CD14-positive monocyte (primary cell): ENCODE measurements around the gene ZNF660. TPM values are rescaled to one million over a fixed set of nuclear protein-coding genes. Genes with fewer than 3 reads are reported as not detected.

Experiments used
- DNase-seq, 3 donors: peaks; one replicate each; pipeline ENCODE4 v3.0.0-alpha.2; 2011 to 2022
- H2AFZ ChIP-seq: 2 replicates; pipeline ENCODE4 v1.6.0; 2012; ENCODE audit warnings: mild to moderate bottlenecking, low read depth, low read length, inconsistent platforms; ENCODE audit not compliant: insufficient read depth, poor library complexity, severe bottlenecking
- H3K27ac ChIP-seq, 2 donors: 1 replicate in 1 of 2; 2 replicates in 1 of 2; pipeline ENCODE4 v1.5.1; 2012 to 2013; ENCODE audit warnings: low read length in 2 of 2, control low read depth in 1 of 2, inconsistent platforms in 1 of 2, low read depth in 1 of 2, mild to moderate bottlenecking in 1 of 2
- H3K27me3 ChIP-seq, 2 donors: one replicate each; pipeline versions ENCODE4 v1.6.0 to v1.6.1; 2011 to 2013; ENCODE audit warnings: low read length in 2 of 2; ENCODE audit not compliant: control insufficient read depth in 2 of 2, insufficient read depth in 2 of 2
- H3K36me3 ChIP-seq, 2 donors: replicated peaks in 1 of 2; 1 replicate in 1 of 2; 2 replicates in 1 of 2; pipeline versions ENCODE4 v1.5.1 to v1.6.1; 2012 to 2013; ENCODE audit warnings: low read length in 2 of 2, control low read depth in 1 of 2, inconsistent platforms in 1 of 2, mild to moderate bottlenecking in 1 of 2; ENCODE audit not compliant: insufficient read depth in 2 of 2, control insufficient read depth in 1 of 2
- H3K4me1 ChIP-seq, 2 donors: 1 replicate in 1 of 2; 2 replicates in 1 of 2; pipeline versions ENCODE4 v1.5.1 to v1.6.1; 2012 to 2013; ENCODE audit warnings: low read length in 2 of 2, control low read depth in 1 of 2, inconsistent platforms in 1 of 2, mild to moderate bottlenecking in 1 of 2, moderate library complexity in 1 of 2; ENCODE audit not compliant: insufficient read depth in 2 of 2, control insufficient read depth in 1 of 2
- H3K4me2 ChIP-seq: replicated peaks from 2 replicates; pipeline ENCODE3; 2012; ENCODE audit warnings: low read length, moderate library complexity, mild to moderate bottlenecking; ENCODE audit not compliant: poor library complexity, severe bottlenecking; ENCODE audit errors: extremely low read depth
- H3K4me3 ChIP-seq, 3 experiments: fragments of 200-600 bp in 1 of 3; sonication (generic) in 1 of 3; replicated peaks in 1 of 3; 1 replicate in 2 of 3; 2 replicates in 1 of 3; pipeline ENCODE4 v1.5.1; 2011 to 2013; ENCODE audit warnings: low read length in 3 of 3, mild to moderate bottlenecking in 3 of 3, control low read depth in 2 of 3, low read depth in 2 of 3, inconsistent platforms in 1 of 3, moderate library complexity in 1 of 3
- H3K79me2 ChIP-seq: 2 replicates; pipeline ENCODE4 v1.6.0; 2012; ENCODE audit warnings: mild to moderate bottlenecking, control low read depth, inconsistent platforms, low read length, moderate library complexity; ENCODE audit not compliant: insufficient read depth
- H3K9ac ChIP-seq: 2 replicates; pipeline ENCODE4 v1.6.0; 2017; ENCODE audit warnings: low read length, mild to moderate bottlenecking; ENCODE audit not compliant: insufficient read depth, poor library complexity, severe bottlenecking
- H3K9me3 ChIP-seq, 2 donors: replicated peaks in 1 of 2; 1 replicate in 1 of 2; 2 replicates in 1 of 2; pipeline versions ENCODE4 v1.5.1 to v1.6.1; 2012 to 2013; ENCODE audit warnings: low read length in 2 of 2, control low read depth in 1 of 2; ENCODE audit not compliant: control insufficient read depth in 1 of 2, insufficient read depth in 1 of 2
- H4K20me1 ChIP-seq: 2 replicates; pipeline ENCODE4 v1.6.0; 2012; ENCODE audit warnings: mild to moderate bottlenecking, low read length, control low read depth, moderate library complexity; ENCODE audit not compliant: insufficient read depth
- H3K27ac Mint-ChIP-seq, 7 donors: one replicate each; pipeline ENCODE4 v1.8.0; 2020; ENCODE audit warnings: mild to moderate bottlenecking in 7 of 7, mixed read lengths in 7 of 7, moderate library complexity in 6 of 7, inconsistent platforms in 2 of 7
- H3K27me3 Mint-ChIP-seq, 3 donors: one replicate each; pipeline ENCODE4 v1.8.0; 2021 to 2022; ENCODE audit warnings: low read depth in 3 of 3, mild to moderate bottlenecking in 3 of 3, mixed read lengths in 3 of 3, moderate library complexity in 3 of 3, inconsistent platforms in 1 of 3
- H3K36me3 Mint-ChIP-seq, 2 donors: one replicate each; pipeline ENCODE4 v1.8.0; 2020; ENCODE audit warnings: mixed read lengths in 2 of 2, inconsistent platforms in 1 of 2, mild to moderate bottlenecking in 1 of 2
- H3K4me1 Mint-ChIP-seq: one replicate; pipeline ENCODE4 v1.8.0; 2020; ENCODE audit warnings: mild to moderate bottlenecking, mixed read lengths
- H3K4me3 Mint-ChIP-seq, 2 donors: one replicate each; pipeline ENCODE4 v1.8.0; 2020; ENCODE audit warnings: mild to moderate bottlenecking in 2 of 2, mixed read lengths in 2 of 2, moderate library complexity in 1 of 2
- H3K9me3 Mint-ChIP-seq, 7 donors: one replicate each; pipeline ENCODE4 v1.8.0; 2020 to 2022; ENCODE audit warnings: mixed read lengths in 7 of 7, mild to moderate bottlenecking in 6 of 7, moderate library complexity in 6 of 7, inconsistent platforms in 2 of 7
- CTCF ChIP-seq: fragments of 200-600 bp; IDR thresholded peaks from one replicate; pipeline ENCODE4 v1.8.0; 2022; ENCODE audit warnings: antibody characterized with exemption, mild to moderate bottlenecking
- WGBS: methylation state at CpG from one replicate; pipeline ENCODE4 v1.1.5; 2013; ENCODE audit warnings: missing lambda C conversion rate; ENCODE audit not compliant: insufficient coverage; 5-methylcytosine and 5-hydroxymethylcytosine counted together
- intact Hi-C, 2 donors: fragments of 100-400 bp; cut with micrococcal nuclease; formaldehyde crosslinking; loops; one replicate each; pipeline versions ENCODE4 v1.15.0 to v1.15.1; 2023
- polyA plus RNA-seq, 3 donors: library from polyadenylated mRNA; depleted of rRNA in 1 of 3; unstranded in 2 of 3; stranded (reverse) in 1 of 3; fragments of 300-500 nt in 2 of 3; fragments of >200 nt in 1 of 3; fragmentation: Illumina TruSeq in 2 of 3; gene quantifications; 1 replicate in 2 of 3; 2 replicates in 1 of 3; pipeline ENCODE4 v1.2.3, GENCODE V29; 2012 to 2021

The ZNF660 gene
- polyA plus RNA-seq, 3 donors: 0.17 TPM; not detected in 1

- no peak for TF ChIP-seq CTCF
- Histone ChIP-seq H2AFZ (no peak overlapping the region), H3K79me2 (no peaks in the 10 kb centered on the region), H3K27ac (no peak overlapping the region), H3K27me3 (no peaks in the 10 kb centered on the region), H3K9ac (no peak overlapping the region), H3K4me3 (no peak overlapping the region), H3K9me3 (peaks cover 21 to 26% of the 10 kb centered on the region in 2 donors), H3K36me3 (no peaks in the 10 kb centered on the region), H3K4me1 (no peaks in the 10 kb centered on the region), H4K20me1 (no peaks in the 10 kb centered on the region), H3K4me2 (no peak overlapping the region)
- Mint-ChIP-seq H3K27ac (no peak overlapping the region), H3K27me3 (peaks cover 0 to 2% (median 0%) of the 10 kb centered on the region in 3 donors), H3K9me3 (peaks cover 22 to 47% (median 41%) of the 10 kb centered on the region in 7 donors), H3K4me1 (no peaks in the 10 kb centered on the region), H3K36me3 (peaks cover 0 to 2% of the 10 kb centered on the region in 2 donors), H3K4me3 (no peak overlapping the region)
- intact Hi-C loops: no loop called here
- no peak for DNase-seq
Measured at GRCh38 chr3:44612678-44613077, 27.9 kb downstream of the ZNF660 start.

- Histone ChIP-seq H3K27me3 (no peaks in the 10 kb centered on the region), H3K9ac (peak within 1 kb of the TSS; percentile 82), H3K4me1 (peaks cover 6 to 10% of the 10 kb centered on the region in 2 donors), H3K9me3 (no peaks in the 10 kb centered on the region), H3K27ac (peak within 1 kb of the TSS; percentile 41 to 80), H3K4me2 (peak within 1 kb of the TSS; percentile 80), H4K20me1 (no peaks in the 10 kb centered on the region), H2AFZ (peak within 1 kb of the TSS; percentile 84), H3K79me2 (peaks cover 23% of the 10 kb centered on the region), H3K36me3 (peaks cover 4 to 12% of the 10 kb centered on the region in 2 donors), H3K4me3 (peak within 1 kb of the TSS; percentile 51 to 85 (median 82))
- Mint-ChIP-seq H3K36me3 (peaks cover 11 to 20% of the 10 kb centered on the region in 2 donors), H3K4me1 (peaks cover 18% of the 10 kb centered on the region), H3K27ac (peak within 1 kb of the TSS; percentile 60 to 83 (median 78)), H3K4me3 (peak within 1 kb of the TSS; percentile 85 to 93), H3K27me3 (peaks cover 2 to 3% (median 2%) of the 10 kb centered on the region in 3 donors), H3K9me3 (peaks cover 3 to 18% (median 7%) of the 10 kb centered on the region in 7 donors)
- no peak for TF ChIP-seq CTCF
- intact Hi-C loops: no loop called here
- peak; percentile 25 to 54 (median 42) for DNase-seq
- under 1% methylated on average over 46 of the region's 47 CpGs for WGBS
Measured at GRCh38 chr3:44624749-44625480, 40.2 kb downstream of the ZNF660 start, which contains the start of gene ZNF197. TSS of gene ZNF197 (plus strand) at chr3:44625036. CDS start at chr3:44629155, 4,119 bp downstream.
